CMK (cell line): ENCODE results near the gene SLC44A4.
"Not testable (repeated sequence)": the region's sequence is repeated elsewhere in the genome, so short reads cannot be mapped to it uniquely, and the experiment has no call there.

ENCODE experiments used
- DNase-seq: peaks from one replicate; pipeline ENCODE4 v3.0.0-alpha.2; 2010; ENCODE audit warnings: low read depth

The SLC44A4 gene

GRCh38 chr6:31859923-31860322 is 18.9 kb downstream of the SLC44A4 start:
- no peak for DNase-seq

GRCh38 chr6:31858707-31859106 is 20.1 kb downstream of the SLC44A4 start:
- DNase-seq = no peak

- not testable (repeated sequence) for DNase-seq
Measured at GRCh38 chr6:31857774-31858173, 21.0 kb downstream of the SLC44A4 start.

- not testable (repeated sequence) for DNase-seq
Measured at GRCh38 chr6:31851980-31852718, 26.6 kb downstream of the SLC44A4 start.

DNA sequence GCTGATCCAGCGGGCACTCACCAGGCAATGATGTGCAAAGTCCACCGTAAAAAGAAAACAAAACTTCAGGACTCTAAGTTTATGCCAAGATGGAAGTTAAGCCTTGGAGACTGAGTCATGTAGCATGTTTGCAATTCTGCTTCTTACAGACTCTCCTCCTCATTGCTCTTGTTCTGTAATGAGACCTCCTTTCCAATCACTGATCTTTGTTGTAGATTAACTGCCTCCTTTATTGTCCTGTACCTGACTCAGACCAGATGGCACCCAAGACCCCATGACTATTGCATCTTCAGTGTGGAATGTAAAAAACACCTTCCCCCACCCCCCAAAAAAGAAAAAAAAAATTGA is 27.3 kb downstream of the SLC44A4 start:
- DNase-seq = no peak

GRCh38 chr6:31850765-31851484 is 27.9 kb downstream of the SLC44A4 start:
- DNase-seq = no peak

GRCh38 chr6:31847276-31847978 is 31.4 kb downstream of the SLC44A4 start:
- DNase-seq = no peak

- no peak for DNase-seq
Measured at GRCh38 chr6:31844507-31844906, 34.3 kb downstream of the SLC44A4 start.

- DNase-seq = no peak
Measured at GRCh38 chr6:31842053-31842452, 36.7 kb downstream of the SLC44A4 start.

DNA sequence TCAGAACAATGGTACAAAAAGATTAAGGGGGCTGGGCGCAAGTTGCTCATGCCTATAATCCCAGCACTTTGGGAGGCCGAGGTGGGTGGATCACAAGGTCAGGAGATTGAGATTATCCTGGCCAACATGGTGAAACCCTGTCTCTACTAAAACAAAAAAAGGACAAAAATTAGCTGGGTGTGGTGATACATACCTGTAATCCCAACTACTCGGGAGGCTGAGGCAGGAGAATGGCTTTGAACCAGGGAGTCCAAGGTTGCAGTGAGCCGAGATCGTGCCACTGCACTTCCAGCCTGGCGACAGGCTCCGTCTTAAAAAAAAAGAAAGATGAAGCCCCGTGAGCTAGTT is 39.0 kb downstream of the SLC44A4 start:
- DNase-seq = not testable (repeated sequence)

GRCh38 chr6:31838968-31839367 is 39.8 kb downstream of the SLC44A4 start:
- DNase-seq = no peak

- not testable (repeated sequence) for DNase-seq
Measured at GRCh38 chr6:31838114-31838553, 40.7 kb downstream of the SLC44A4 start.

DNA sequence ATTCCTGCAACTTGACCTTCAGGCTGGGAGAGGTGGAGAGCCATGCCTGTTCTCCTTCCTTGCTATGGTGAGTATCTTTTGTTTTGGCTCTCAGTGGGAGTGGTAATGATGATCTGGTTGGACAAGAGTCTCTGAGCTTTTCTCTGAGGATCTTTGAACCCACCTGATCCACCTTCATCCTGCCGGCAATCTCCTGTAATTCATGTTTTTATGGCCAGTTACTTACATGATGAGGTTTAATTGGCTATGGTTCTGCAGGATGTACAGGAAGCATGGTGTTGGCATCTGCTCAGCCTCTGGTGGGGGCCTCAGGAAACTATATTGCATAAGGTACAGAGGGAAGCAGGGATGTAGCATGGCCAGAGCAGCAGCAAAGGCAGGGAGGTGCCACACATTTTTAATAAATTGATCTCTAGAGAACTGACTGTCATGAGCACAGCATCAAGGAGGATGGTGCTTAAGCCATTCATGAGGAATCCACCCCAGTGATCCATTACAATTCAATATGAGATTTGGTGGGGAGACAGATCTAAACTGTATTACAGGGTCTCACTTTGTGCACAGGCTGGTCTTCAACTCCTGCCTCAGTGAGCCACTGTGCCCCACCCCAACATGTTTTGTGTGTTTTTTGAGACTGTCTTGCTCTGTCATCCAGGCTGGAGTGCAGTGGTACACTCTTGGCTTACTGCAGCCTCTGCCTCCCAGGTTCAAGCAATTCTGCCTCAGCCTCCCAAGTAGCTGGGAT is 41.3 kb downstream of the SLC44A4 start:
- no peak for DNase-seq

DNA sequence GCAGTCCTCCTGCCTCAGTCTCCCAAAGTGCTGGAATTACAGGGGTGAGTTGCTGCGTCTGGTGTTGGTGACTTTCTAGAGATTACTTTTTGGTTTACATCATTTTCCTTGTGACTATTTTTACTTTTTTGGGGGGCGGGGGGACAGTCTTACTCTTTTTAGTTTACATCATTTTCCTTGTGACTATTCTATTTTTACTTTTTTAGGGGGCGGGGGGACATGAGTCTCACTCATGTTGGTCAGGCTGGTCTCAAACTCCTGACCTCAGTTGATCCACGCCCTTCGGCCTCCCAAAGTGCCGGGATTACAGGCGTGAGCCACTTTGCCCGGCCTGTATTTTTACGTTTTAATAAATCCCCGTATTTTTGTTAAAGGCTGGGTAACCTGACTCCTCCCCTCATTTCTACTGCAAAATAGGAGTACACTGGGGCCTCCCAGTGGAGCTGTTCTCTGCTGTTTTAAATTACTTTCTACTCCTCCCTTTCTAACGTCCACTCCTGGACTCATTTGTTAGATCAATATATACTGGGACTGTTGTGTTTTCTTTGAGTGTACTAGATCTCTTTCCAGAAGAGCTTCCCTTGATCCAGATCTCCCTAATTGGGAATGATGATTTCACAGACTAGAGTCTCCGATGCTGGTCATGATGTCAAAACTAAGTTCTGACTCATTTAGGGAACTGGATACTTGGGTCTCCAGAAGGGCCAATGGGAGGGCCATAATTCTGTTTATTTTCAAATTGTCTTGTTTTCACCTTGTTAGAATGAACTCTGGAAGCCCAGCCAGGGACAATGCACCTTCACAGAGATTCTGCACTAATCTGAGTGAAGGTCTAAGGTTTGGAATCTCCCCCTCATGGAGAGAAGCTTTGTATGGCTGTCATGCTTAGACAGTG is 42.1 kb downstream of the SLC44A4 start:
- no peak for DNase-seq

- no peak for DNase-seq
Measured at GRCh38 chr6:31836047-31836473, 42.7 kb downstream of the SLC44A4 start.

DNA sequence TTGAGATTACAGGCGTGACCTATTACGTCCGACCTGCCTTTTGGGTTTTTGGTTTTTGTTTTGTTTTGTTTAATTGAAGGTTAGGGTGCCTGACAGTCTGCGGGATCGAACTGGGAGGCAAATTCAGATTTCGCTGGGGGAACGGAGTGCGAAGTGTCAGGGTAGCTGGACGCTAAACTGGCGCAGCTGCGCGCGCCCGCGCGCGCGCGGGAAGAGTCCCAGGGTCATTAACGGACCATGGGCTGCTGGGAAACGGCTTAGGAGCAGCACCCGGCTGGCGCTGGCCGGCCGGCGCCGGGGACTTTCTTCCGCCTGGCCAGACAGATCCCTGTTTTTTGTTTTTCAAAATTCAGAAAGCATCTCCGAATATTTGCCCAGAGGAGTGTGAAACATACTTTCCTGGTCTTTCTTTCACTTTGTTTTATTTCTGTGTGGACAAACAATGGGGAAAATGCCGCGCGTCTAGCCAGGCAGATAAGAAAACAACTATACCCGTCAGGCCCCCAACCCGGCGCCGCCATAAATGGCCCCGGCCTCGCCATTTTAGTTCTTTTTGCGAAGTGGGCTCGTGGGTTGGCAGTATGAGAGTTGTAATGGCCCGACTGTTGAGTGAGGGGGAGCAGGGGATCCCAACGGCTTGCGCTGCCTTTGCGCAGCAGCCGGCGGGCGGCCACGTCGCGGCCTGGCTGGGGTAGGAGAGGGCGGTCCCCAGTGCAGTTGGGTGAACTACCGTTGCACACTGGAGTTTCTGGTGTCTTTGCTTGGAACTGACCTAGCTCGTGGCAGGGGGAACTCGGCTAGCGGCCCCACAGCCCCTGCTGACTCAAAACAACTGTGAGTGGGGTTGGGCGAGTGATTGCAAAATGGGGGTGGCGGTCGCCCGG is 44.2 kb downstream of the SLC44A4 start:
- no peak for DNase-seq

DNA sequence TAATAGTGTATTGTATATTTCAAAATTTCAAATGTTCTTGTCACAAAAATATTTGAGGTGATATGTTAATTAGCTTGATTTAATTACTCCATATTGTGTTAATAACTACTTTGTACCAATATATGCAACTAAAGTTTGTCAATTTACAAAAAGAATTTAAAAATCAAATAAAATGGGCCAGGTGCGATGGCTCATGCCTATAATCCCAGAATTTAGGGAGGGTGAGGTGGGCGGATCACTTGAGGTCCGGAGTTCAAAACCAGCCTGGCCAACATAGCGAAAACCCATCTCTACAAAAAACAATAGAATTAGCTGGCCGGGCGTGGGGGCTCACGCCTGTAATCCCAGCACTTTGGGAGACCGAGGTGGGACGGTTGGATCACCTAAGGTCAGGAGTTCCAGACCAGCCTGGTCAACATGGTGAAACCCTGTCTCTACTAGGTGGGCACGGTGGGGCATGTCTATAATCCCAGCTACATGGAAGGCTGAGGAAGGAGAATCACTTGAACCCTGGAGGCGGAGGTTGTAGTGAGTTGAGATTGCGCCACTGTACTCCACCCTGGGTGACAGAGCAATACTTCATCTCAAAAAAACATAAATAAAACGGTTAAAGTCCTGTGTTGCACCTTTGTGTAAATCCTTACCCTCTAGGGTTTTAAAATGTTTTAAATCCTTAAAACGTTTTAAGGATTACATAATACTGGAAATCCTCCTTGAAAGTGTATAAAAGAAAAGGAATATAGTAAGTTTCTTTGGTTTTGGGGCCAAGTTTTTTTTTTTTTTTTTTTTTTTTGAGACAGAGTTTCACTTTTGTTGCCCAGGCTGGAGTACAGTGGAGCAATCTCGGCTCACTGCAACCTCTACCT is 47.2 kb downstream of the SLC44A4 start:
- DNase-seq = no peak

- DNase-seq = no peak
Measured at GRCh38 chr6:31830886-31831335, 47.9 kb downstream of the SLC44A4 start.

GRCh38 chr6:31829633-31830283 is 49.0 kb downstream of the SLC44A4 start:
- no peak for DNase-seq
